Measurements from ENCODE around the gene HTR3E. TPM values are rescaled to one million over a fixed set of nuclear protein-coding genes. Genes with fewer than 3 reads are reported as not detected.

The HTR3E gene
- total RNA-seq, 2 donors from 2014 or later, result not detected

DNA sequence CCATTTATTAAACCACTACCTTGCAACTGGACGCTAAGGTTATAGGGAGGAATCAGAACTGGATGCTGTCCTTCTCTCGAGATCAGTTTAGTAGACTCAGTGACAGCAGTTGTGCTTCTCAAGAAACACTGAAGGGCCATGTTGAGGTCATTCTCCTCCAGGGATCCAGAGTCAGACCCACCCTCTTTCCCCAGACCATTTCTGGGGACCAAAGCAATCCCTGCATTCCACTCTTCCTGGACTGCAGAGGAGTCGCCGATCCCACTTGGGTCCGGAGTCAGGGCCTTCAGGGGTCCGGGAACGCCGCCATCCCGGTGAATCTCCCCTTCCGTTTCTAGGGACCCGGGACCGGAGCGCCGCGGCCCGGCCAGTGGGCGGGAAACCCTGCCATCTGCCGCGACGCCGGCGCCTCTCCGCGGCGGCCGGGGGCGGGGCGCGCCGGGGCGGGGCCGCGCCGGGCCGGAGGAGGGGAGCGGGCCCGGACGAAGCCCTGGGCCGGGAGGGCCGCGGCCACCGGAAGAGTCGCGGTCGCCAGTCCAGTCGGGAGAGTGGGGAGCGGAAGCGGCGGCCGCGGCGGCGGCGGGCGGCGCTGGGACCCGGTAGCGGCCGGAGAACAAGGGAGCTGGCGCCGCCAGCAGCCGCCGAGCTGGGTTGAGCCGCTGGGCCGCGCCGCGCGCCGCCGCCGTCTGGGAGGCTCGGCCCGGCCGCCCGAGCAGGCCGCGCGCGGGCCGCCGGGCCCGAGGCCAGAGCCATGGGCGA, 58.2 kb downstream of the HTR3E start, which contains the start of gene DVL3:
Gene DVL3, plus strand, starts transcription at position 493 of the 759 bp plus-strand sequence. Its CDS starts 259 bp downstream, at position 752.
- Mint-ChIP-seq H3K27me3 (no peaks in the 10 kb centered on the region), H3K36me3 (no peaks in the 10 kb centered on the region), H3K27ac (peak within 1 kb of the TSS; percentile 77 to 87), H3K9me3 (no peaks in the 10 kb centered on the region), H3K4me3 (peak within 1 kb of the TSS; percentile 97), H3K4me1 (ENCODE audit: low read depth in 2 of 2) (peaks cover 22 to 23% of the 10 kb centered on the region in 2 donors)
- peak; percentile 93 to 97 for ATAC-seq
- peak; percentile 81 for DNase-seq (ENCODE audit: low spot score)

DNA sequence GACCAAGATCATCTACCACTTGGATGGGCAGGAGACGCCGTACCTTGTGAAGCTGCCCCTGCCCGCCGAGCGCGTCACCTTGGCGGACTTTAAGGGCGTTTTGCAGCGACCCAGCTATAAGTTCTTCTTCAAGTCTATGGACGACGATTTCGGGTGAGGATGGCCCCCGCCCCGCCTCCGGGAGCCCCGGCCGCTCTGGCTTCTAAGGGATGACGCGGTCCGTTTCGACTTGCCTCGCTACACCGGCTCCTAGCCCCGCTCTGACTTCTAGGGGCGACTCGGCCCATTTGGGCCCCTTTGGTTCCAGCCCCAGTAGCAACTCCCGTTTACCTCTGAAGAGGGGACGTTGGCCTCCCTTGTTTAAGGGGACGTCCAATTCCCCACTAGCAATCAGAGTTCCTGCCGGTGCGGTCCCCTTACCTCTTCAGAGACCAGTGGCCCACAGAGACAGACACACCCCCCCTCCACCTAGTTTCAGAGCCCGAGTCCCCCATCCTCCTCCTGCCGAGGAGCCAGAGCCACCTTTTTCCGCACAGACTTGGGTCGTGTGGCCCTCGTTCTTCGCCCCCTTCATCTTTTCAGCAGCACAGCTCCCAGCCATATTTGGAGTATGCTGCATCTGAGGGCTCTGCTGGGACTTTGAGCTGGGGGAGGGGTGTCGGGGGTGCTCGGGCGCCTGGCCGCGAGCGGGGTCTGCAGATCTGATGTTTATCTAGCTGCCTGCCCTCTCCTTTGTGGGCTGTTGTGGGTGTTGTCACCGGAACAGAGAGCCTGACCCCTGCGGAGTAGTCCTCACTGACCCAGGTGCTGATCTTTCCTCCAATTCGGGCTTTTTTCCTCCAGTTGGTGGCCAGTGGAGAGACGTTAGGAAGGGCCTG, 59.0 kb downstream of the HTR3E start:
- ATAC-seq, result peak; percentile 61 to 71
- peak overlapping the region; percentile 77 to 87 for H3K27ac Mint-ChIP-seq
- no peaks in the 10 kb centered on the region for H3K36me3 Mint-ChIP-seq
- peak overlapping the region; percentile 97 for H3K4me3 Mint-ChIP-seq
- H3K27me3 Mint-ChIP-seq, result no peaks in the 10 kb centered on the region
- peaks cover 27 to 30% of the 10 kb centered on the region in 2 donors for H3K4me1 Mint-ChIP-seq (ENCODE audit: low read depth in 2 of 2)
- DNase-seq (ENCODE audit: low spot score), result peak; percentile 59
- H3K9me3 Mint-ChIP-seq, result no peaks in the 10 kb centered on the region

- peaks cover 30 to 34% of the 10 kb centered on the region in 2 donors for H3K4me1 Mint-ChIP-seq (ENCODE audit: low read depth in 2 of 2)
- no peaks in the 10 kb centered on the region for H3K36me3 Mint-ChIP-seq
- H3K9me3 Mint-ChIP-seq, result no peaks in the 10 kb centered on the region
- no peaks in the 10 kb centered on the region for H3K27me3 Mint-ChIP-seq
- ATAC-seq (no peak), DNase-seq (ENCODE audit: low spot score) (no peak)
- H3K27ac Mint-ChIP-seq, result peak overlapping the region; percentile 77 to 87
- peak overlapping the region; percentile 97 for H3K4me3 Mint-ChIP-seq
Observed at GRCh38 chr3:184156522-184156955, 59.7 kb downstream of the HTR3E start.

Other genes starting within 250 kb of the HTR3E start
- 10 to 100 TPM; 79.3 to 98.7 TPM for gene PARL, start 212.2 kb upstream of the HTR3E start, total RNA-seq
- gene ABCC5, start 79.2 kb upstream of the HTR3E start, total RNA-seq, result 10 to 100 TPM; 16.3 to 33.6 TPM
- not detected for gene HTR3D, start 65.3 kb upstream of the HTR3E start, total RNA-seq
- gene HTR3C, start 44.0 kb upstream of the HTR3E start, total RNA-seq, result not detected
- 10 to 100 TPM; 63.0 to 91.9 TPM for gene EIF2B5, start 38.3 kb downstream of the HTR3E start, total RNA-seq
- gene DVL3, start 58.3 kb downstream of the HTR3E start, total RNA-seq, result 10 to 100 TPM; 52.3 to 60.3 TPM
- 100 to 1,000 TPM; 190 to 242 TPM for gene AP2M1, start 77.8 kb downstream of the HTR3E start, total RNA-seq
- 100 to 1,000 TPM; 102 to 144 TPM for gene ABCF3, start 89.1 kb downstream of the HTR3E start, total RNA-seq
- gene VWA5B2, start 132.5 kb downstream of the HTR3E start, total RNA-seq, result not detected
- 10 to 100 TPM; 52.2 to 80.2 TPM for gene ALG3, start 151.9 kb downstream of the HTR3E start, total RNA-seq
- 10 to 100 TPM; 11.9 to 16.8 TPM for gene EEF1AKMT4, start 152.6 kb downstream of the HTR3E start, total RNA-seq
- 1 to 10 TPM in 1 of 2 donors, under 1 TPM in 1; 0.53 to 1.2 TPM for gene CAMK2N2, start 164.5 kb downstream of the HTR3E start, total RNA-seq
- not detected for gene ECE2, start 179.0 kb downstream of the HTR3E start, total RNA-seq
- gene PSMD2, start 202.2 kb downstream of the HTR3E start, total RNA-seq, result 100 to 1,000 TPM; 285 to 328 TPM
- 100 to 1,000 TPM; 535 to 855 TPM for gene EIF4G1, start 217.5 kb downstream of the HTR3E start, total RNA-seq
- 1 to 10 TPM; 3.2 to 5.8 TPM for gene FAM131A, start 240.5 kb downstream of the HTR3E start, total RNA-seq